GM13977 (cell line): Measurements from ENCODE around the gene RNF144A.

Experiments
- DNase-seq: peaks from one replicate; pipeline ENCODE4 v3.0.0; 2012; ENCODE audit warnings: low spot score
- in situ Hi-C: fragments of 300-500 bp; cut with MboI; formaldehyde crosslinking; loops from one replicate; pipeline ENCODE4 v1.12.0; 2022; ENCODE audit warnings: low sequenced_read_pairs, low pct_unique_long_range_greater_than_20kb, mixed read lengths, inconsistent platforms; ENCODE audit not compliant: unreplicated experiment
- TF ChIP-seq, protein P1 (sequence below): IDR thresholded peaks from 2 replicates; pipeline ENCODE4 v1.5.1; 2012; ENCODE audit warnings: mild to moderate bottlenecking, control low read depth; ENCODE audit not compliant: insufficient read depth; ENCODE audit errors: extremely low read depth, missing control alignments

Gene RNF144A

DNA sequence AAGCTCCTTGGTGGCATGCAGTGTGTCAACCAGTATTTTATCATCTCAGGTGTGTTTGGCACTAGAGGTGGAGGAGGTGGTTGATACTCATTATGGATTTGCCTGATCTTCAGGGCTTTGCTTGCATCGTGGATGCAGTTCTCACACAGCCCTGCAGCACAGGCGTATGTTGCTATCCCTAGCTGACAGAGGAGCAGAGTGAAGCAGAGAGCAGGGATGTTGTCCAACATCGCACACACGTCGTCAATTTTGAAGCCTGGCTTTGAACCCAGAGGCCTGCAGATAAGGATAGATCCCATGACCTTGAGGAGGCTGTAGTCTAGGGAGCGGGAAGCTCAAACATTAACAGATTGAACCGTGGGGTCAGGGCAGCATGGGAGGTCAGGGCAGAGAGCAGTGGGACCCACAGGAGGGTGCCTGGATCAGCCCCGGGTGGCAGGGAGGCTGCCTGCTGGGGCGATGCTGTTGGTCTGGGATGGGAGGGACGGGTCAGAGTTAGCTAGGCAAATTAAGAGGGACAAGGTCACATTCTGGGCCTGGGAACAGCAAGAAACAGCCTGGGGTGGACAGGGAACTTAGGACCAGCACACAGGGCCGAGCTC is 4.2 kb downstream of the RNF144A start:
- in situ Hi-C loops: no loop called here
- TF ChIP-seq, protein P1, sequence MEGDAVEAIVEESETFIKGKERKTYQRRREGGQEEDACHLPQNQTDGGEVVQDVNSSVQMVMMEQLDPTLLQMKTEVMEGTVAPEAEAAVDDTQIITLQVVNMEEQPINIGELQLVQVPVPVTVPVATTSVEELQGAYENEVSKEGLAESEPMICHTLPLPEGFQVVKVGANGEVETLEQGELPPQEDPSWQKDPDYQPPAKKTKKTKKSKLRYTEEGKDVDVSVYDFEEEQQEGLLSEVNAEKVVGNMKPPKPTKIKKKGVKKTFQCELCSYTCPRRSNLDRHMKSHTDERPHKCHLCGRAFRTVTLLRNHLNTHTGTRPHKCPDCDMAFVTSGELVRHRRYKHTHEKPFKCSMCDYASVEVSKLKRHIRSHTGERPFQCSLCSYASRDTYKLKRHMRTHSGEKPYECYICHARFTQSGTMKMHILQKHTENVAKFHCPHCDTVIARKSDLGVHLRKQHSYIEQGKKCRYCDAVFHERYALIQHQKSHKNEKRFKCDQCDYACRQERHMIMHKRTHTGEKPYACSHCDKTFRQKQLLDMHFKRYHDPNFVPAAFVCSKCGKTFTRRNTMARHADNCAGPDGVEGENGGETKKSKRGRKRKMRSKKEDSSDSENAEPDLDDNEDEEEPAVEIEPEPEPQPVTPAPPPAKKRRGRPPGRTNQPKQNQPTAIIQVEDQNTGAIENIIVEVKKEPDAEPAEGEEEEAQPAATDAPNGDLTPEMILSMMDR: no peak
- no peak for DNase-seq

DNA sequence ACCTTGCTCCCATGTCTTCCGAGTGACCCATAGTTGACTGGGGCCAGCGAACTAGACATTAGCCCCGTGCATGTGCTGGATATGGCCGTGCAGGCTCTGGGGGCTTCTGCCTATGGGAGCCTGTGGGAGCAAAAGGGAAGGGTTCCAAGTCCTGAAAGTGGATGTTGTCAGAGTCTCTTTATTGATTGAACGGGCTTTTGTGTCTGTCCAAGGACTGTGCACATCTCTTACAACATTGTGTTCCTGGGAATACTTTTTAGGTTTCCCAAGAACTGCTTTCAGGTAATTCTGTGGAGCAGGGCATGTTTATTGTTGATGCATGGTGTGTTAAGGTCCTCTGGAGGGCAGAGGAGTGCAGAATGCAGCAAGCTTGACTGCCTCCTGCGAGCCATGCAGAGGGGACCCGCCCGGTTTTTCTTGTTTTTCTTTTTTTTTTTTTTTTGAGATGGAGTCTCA is 5.0 kb downstream of the RNF144A start:
- TF ChIP-seq, protein P1: peak; percentile 27
- in situ Hi-C loops: no loop called here
- no peak for DNase-seq

DNA sequence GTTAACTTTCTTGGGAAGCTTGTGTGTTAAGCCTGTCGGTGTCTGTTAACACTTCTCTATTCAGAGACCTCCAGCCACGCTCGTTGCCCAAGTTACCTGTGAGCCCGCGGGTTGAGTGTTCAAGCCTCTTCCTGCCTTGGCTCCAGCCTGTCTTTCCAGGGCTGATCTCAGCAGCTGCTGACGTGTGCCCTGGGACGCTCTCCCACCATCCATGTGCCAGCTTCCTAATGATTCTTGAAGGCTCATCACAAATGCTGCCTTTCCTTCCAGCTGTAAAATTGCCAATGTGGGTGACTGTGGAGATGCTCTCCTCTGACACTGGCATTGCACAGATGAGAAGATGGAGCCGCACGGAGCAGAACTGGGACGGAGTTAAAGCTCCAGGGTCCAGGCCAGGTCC is 6.1 kb downstream of the RNF144A start:
- TF ChIP-seq, protein P1: no peak
- no peak for DNase-seq
- in situ Hi-C loops: no loop called here

DNA sequence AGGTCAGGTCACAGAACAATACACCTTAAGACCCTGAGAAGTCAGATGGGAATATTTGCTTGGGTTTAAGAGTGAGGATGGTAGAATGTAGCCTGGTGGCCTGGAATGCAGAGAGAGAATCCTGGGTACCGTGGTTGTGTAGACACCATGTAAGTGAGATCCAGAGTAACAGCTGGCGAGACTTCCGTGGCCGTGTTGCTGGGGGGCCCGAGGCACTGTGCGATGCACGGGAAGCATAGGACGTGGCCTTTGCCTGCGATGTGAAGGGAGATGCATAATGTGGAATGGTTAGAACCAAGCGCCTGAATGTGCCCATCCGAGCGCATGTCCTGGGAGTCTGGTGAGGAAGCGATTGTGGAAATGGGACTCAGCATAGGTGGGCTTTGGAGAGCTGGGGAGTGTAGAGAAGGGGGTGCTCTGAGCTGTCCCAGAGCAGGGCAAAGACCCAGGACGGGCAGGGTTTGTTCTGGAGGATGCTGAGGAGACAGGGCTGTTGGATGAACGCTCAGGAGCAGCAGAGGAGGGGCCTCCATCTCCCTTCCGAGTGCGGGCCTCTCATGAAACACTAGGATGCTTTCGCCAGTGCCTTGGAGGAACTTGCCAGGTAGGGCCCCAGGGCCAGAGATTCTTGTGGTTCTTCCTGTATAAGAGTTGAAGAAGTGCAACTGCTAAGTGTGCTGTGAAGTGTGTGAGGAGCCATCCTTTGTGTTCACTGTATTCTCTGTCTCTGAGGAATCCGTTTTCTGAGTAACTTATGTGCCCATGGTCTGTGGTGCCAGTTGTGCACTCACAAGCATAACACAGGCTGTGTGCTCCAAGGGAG is 7.1 kb downstream of the RNF144A start:
- DNase-seq: no peak
- in situ Hi-C loops: no loop called here
- TF ChIP-seq, protein P1: no peak

DNA sequence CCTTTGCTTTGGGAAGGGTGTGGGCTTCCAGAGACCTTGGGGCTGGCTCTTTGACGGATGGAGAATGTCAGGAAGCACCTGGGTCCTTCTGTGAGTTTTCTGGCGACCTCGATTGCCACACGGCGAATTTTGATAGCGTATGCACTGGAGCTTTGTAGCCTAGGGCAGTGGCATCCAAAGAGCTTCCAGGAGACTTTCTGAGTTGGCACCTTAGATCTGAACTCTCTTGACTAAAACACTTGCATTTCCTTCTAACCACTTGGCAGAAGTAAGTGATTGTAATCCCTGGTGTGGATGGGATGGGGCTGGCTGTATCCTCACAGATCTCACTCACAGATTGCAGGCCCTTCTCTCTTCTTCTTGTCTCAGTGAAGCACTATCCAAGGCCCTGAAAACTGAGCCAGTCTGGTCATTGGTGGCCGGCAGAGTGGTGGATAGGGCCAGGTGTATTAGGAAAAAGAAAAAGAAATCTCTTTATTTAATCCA is 7.8 kb downstream of the RNF144A start:
- no peak for DNase-seq
- TF ChIP-seq, protein P1: no peak
- in situ Hi-C loops: no loop called here

- no peak for DNase-seq
- in situ Hi-C loops: no loop called here
Measured at GRCh38 chr2:6926071-6926732, 9.0 kb downstream of the RNF144A start.

More at GRCh38 chr2:6926071-6926732, 9.0 kb downstream of the RNF144A start:
- TF ChIP-seq, protein P1: no peak
